ENCODE measurements around the gene WDCP.

- TF ChIP-seq CTCF (IDR thresholded peaks at IDR 0.05) = no peak
- TF ChIP-seq POLR2A (IDR thresholded peaks at IDR 0.05) = no peak
These were observed 1.4 kb downstream of the WDCP start for GRCh38 chr2:24045511-24046508.

Measured in uterus (tissue), 2 donors.